HG02759 (cell line): ENCODE measurements around the gene UFM1.
"Not testable (repeated sequence)": the region's sequence is repeated elsewhere in the genome, so short reads cannot be mapped to it uniquely, and the experiment has no call there.

Experiments used
- ATAC-seq: cut with Tn5 transposase; IDR thresholded peaks from one replicate; pipeline ENCODE4 v1.9.1; 2021; ENCODE audit warnings: mild to moderate bottlenecking, moderate library complexity; ENCODE audit not compliant: unreplicated experiment

UFM1 gene

GRCh38 chr13:38363746-38364145 is 14.1 kb downstream of the UFM1 start:
- not testable (repeated sequence) for ATAC-seq

GRCh38 chr13:38365661-38366060 is 16.0 kb downstream of the UFM1 start:
- ATAC-seq: no peak

- ATAC-seq: no peak
Measured at GRCh38 chr13:38366954-38367645, 17.4 kb downstream of the UFM1 start.

- ATAC-seq: no peak
Measured at GRCh38 chr13:38369058-38369457, 19.4 kb downstream of the UFM1 start.

- not testable (repeated sequence) for ATAC-seq
Measured at GRCh38 chr13:38370096-38370495, 20.4 kb downstream of the UFM1 start.

- ATAC-seq: no peak
Measured at GRCh38 chr13:38372820-38373383, 23.3 kb downstream of the UFM1 start.

- ATAC-seq: no peak
Measured at GRCh38 chr13:38376546-38376945, 26.9 kb downstream of the UFM1 start.

GRCh38 chr13:38381890-38382289 is 32.2 kb downstream of the UFM1 start:
- no peak for ATAC-seq

- no peak for ATAC-seq
Measured at GRCh38 chr13:38382946-38383345, 33.3 kb downstream of the UFM1 start.

- ATAC-seq: no peak
Measured at GRCh38 chr13:38384171-38384570, 34.5 kb downstream of the UFM1 start.

GRCh38 chr13:38385153-38385891 is 35.7 kb downstream of the UFM1 start:
- no peak for ATAC-seq

- ATAC-seq: no peak
Measured at GRCh38 chr13:38386421-38386820, 36.8 kb downstream of the UFM1 start.

GRCh38 chr13:38391341-38391740 is 41.7 kb downstream of the UFM1 start:
- no peak for ATAC-seq

GRCh38 chr13:38394777-38395496 is 45.3 kb downstream of the UFM1 start:
- no peak for ATAC-seq

GRCh38 chr13:38395497-38395788 is 45.8 kb downstream of the UFM1 start:
- ATAC-seq: no peak

- no peak for ATAC-seq
Measured at GRCh38 chr13:38398711-38399493, 49.3 kb downstream of the UFM1 start.

- no peak for ATAC-seq
Measured at GRCh38 chr13:38399535-38399934, 49.9 kb downstream of the UFM1 start.

- ATAC-seq: no peak
Measured at GRCh38 chr13:38401276-38401675, 51.6 kb downstream of the UFM1 start.

- no peak for ATAC-seq
Measured at GRCh38 chr13:38405216-38405615, 55.6 kb downstream of the UFM1 start.

- ATAC-seq: no peak
Measured at GRCh38 chr13:38409771-38410170, 60.1 kb downstream of the UFM1 start.

GRCh38 chr13:38412266-38412665 is 62.6 kb downstream of the UFM1 start:
- no peak for ATAC-seq
